Right lobe of liver (tissue), 4 donors: Measurements from ENCODE around the gene HOXA9.

ENCODE experiments used
- POLR2A ChIP-seq: fragments of 450-650 bp; IDR thresholded peaks from one replicate; pipeline ENCODE4 v1.6.1; 2017; ENCODE audit warnings: antibody characterized with exemption, mild to moderate bottlenecking
- TF ChIP-seq, protein P1 (sequence below), 4 donors: fragments of 200-600 bp in 3 of 4; fragments of 450-650 bp in 1 of 4; IDR thresholded peaks; one replicate each; pipeline versions ENCODE4 v1.5.1 to v1.8.0; 2016 to 2022; ENCODE audit warnings: antibody characterized with exemption in 4 of 4, mild to moderate bottlenecking in 2 of 4
- donor health status: DM: no; HTN: no; CAD: no.
- donor health status: DM: no; HTN: no; CAD: no.
- donor health status: DM: no; HTN: yes; CAD: no.

- TF ChIP-seq, protein P1, sequence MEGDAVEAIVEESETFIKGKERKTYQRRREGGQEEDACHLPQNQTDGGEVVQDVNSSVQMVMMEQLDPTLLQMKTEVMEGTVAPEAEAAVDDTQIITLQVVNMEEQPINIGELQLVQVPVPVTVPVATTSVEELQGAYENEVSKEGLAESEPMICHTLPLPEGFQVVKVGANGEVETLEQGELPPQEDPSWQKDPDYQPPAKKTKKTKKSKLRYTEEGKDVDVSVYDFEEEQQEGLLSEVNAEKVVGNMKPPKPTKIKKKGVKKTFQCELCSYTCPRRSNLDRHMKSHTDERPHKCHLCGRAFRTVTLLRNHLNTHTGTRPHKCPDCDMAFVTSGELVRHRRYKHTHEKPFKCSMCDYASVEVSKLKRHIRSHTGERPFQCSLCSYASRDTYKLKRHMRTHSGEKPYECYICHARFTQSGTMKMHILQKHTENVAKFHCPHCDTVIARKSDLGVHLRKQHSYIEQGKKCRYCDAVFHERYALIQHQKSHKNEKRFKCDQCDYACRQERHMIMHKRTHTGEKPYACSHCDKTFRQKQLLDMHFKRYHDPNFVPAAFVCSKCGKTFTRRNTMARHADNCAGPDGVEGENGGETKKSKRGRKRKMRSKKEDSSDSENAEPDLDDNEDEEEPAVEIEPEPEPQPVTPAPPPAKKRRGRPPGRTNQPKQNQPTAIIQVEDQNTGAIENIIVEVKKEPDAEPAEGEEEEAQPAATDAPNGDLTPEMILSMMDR (IDR thresholded peaks at IDR 0.05): no peak
- no peak for TF ChIP-seq POLR2A
Observed at GRCh38 chr7:27185013-27185853, 19.9 kb upstream of the HOXA9 start, which contains the start of gene HOXA11.
